Measurements from ENCODE around the gene LRTM2.

The LRTM2 gene

GRCh38 chr12:1821805-1822204 is 1.4 kb downstream of the LRTM2 start:
- no peak for TF ChIP-seq CTCF (IDR thresholded peaks at IDR 0.05; ENCODE audit: extremely low read depth, insufficient read depth, missing control alignments)
- no peak for DNase-seq (ENCODE audit: low spot score)
- in situ Hi-C loops (cut with MboI; ENCODE audit: low pct_unique_long_range_greater_than_20kb, low sequenced_read_pairs, unreplicated experiment): no loop called here

- TF ChIP-seq CTCF (IDR thresholded peaks at IDR 0.05; ENCODE audit: extremely low read depth, insufficient read depth, missing control alignments): no peak
- no peak for DNase-seq (ENCODE audit: low spot score)
- in situ Hi-C loops (cut with MboI; ENCODE audit: low pct_unique_long_range_greater_than_20kb, low sequenced_read_pairs, unreplicated experiment): no loop called here
Measured at GRCh38 chr12:1822699-1823098, 2.3 kb downstream of the LRTM2 start.

GRCh38 chr12:1823237-1823636 is 2.9 kb downstream of the LRTM2 start:
- TF ChIP-seq CTCF (IDR thresholded peaks at IDR 0.05; ENCODE audit: extremely low read depth, insufficient read depth, missing control alignments): no peak
- no peak for DNase-seq (ENCODE audit: low spot score)
- in situ Hi-C loops (cut with MboI; ENCODE audit: low pct_unique_long_range_greater_than_20kb, low sequenced_read_pairs, unreplicated experiment): no loop called here

- DNase-seq (ENCODE audit: low spot score): no peak
- no peak for TF ChIP-seq CTCF (IDR thresholded peaks at IDR 0.05; ENCODE audit: extremely low read depth, insufficient read depth, missing control alignments)
- in situ Hi-C loops (cut with MboI; ENCODE audit: low pct_unique_long_range_greater_than_20kb, low sequenced_read_pairs, unreplicated experiment): no loop called here
Measured at GRCh38 chr12:1825382-1826102, 5.2 kb downstream of the LRTM2 start.

GRCh38 chr12:1826401-1826800 is 6.0 kb downstream of the LRTM2 start:
- DNase-seq (ENCODE audit: low spot score): no peak
- in situ Hi-C loops (cut with MboI; ENCODE audit: low pct_unique_long_range_greater_than_20kb, low sequenced_read_pairs, unreplicated experiment): no loop called here
- TF ChIP-seq CTCF (IDR thresholded peaks at IDR 0.05; ENCODE audit: extremely low read depth, insufficient read depth, missing control alignments): no peak

GRCh38 chr12:1826867-1827705 is 6.7 kb downstream of the LRTM2 start:
- in situ Hi-C loops (cut with MboI; ENCODE audit: low pct_unique_long_range_greater_than_20kb, low sequenced_read_pairs, unreplicated experiment): no loop called here
- DNase-seq (ENCODE audit: low spot score): no peak
- no peak for TF ChIP-seq CTCF (IDR thresholded peaks at IDR 0.05; ENCODE audit: extremely low read depth, insufficient read depth, missing control alignments)

Measured in GM13977 (cell line).